GF-D8 (cell line): ENCODE measurements around the gene CGB8.

Experiments
- DNase-seq: peaks from one replicate; lab custom pipeline; 2025; lab: John Stamatoyannopoulos, UW

The CGB8 gene

DNA sequence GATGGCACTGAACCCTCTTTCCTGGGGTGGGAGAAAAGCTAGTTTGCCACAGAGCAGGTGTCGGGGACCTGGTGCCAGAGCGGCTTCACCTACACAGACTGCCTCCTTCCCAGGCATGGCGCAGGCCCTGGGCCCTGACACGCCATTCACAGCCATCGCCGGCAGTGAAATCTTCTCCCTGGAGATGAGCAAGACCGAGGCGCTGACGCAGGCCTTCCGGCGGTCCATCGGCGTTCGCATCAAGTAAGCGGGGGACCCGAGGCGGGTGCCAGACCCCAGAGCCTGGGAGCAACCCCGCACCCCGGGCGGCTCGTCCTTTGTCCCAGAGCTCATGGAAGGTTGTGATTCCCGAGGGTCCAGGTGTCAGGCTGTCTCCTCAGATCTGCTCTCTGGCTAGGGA lies 42.0 kb downstream of the CGB8 start:
- no peak for DNase-seq

DNA sequence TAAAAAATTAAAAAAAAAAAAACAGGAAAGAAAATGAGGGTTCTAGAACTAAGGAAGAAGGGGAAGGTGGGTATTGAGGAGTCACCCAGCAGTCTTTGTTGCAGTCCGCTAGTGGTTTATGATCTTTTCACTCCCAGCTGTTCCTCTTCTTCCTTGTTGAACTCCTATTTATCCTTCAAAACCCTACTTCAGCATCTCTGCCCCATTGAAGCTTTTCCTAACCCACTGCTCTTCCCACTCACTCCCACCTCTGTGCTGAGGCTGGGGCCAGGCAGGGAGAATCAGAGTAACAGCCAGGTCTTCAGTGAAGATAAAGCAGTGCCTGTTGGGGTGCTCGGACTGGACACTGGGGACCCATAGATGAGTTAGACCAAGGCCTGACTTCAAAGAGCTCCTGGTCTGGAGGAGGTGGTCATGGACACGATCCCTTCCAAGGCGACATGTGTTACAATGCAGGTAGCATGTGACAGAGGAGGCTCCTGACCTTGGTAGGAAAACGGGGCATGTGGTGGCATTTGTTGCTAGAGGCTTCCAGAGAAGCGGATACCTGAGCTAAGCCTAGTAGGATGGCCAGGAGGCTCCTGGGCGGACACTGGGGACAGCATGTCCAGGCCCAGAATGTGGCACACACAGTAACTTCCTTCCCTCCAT lies 43.8 kb downstream of the CGB8 start:
- no peak for DNase-seq

DNA sequence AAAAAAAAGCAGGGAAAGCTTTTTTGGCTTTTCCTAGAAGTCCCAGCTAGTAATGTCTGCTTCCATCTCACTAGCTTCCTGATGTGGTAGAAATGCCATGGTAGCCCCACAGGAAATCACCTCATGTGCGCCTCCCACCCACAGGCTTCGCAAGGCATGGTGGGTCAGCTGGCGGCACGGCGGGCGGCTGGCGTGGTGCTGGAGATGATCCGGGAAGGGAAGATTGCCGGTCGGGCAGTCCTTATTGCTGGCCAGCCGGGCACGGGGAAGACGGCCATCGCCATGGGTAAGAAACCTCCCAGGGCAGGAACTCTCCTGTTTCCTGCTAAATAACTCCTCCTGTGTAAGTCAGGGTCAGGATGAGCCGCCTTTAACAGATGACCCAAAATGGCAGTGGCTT lies 44.8 kb downstream of the CGB8 start:
- no peak for DNase-seq

DNA sequence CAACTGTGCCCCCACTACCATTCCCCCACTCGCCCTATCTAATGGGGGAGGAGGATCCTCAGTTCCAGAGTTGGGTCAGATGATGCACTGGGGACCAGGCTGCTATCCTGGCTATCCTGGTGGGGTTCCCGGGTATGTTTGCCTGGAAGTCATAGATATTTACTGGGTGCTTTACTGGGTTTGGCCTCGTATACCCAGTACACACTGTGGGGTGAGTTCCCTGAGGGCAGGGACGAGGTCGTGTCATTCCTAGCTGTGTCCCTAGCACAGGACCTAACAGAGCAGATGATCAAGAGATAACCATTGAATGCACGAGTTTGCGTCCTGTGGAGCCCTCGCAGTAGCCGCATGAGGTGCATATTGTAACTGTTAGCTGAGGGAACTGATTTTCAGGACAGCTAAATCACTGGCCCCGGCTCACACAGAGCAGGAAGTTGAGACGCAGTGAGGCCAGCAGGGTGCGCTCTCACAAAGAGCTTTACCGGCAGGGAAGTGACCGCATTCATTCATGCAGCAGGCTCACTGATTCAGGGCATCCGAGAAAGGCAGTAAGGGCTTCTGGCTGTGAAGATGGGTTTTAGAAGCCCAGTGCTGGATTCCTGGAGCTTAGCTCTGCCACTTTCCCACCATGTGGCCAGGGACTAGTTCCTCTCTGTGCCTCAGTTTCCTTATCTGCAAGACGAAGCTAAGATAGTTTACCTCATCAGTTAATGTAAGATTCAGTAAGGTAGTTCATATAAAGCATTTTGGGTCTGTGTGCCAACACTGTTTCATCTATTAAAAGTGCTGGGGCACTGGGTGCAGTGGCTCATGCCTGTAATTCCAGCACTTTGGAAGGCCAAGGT lies 49.2 kb downstream of the CGB8 start:
- DNase-seq: no peak

DNA sequence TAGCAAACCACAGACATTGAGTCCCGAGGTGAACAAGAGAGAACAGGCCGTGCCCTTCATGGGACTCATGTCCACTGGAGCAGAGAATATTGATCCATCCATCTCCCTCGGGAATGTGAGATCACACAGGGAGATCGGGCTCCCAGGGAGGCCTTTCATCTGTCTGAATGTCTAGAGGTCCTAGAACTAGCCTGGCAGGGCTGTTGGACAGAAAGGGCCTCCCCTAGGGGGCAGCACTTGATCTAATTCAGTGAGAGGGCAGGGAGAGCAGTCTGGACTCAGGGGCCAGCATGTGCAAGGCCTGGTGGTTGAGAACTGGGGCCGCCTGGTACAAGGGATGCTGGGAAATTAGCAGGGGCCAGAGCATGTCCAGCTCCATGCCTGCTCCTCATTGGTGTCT lies 50.9 kb downstream of the CGB8 start:
- DNase-seq: no peak
